Activated T-helper 1 cell treated with Interleukin-2 at 50 U/mL for 16 hours (primary cell): Measurements from ENCODE around the gene RILPL1.
"Not testable (repeated sequence)": the region's sequence is repeated elsewhere in the genome, so short reads cannot be mapped to it uniquely, and the experiment has no call there.

Experiments used
- DNase-seq: peaks from one replicate; pipeline ENCODE4 v3.0.0-alpha.2; 2020; ENCODE audit warnings: low read depth

The RILPL1 gene

DNA sequence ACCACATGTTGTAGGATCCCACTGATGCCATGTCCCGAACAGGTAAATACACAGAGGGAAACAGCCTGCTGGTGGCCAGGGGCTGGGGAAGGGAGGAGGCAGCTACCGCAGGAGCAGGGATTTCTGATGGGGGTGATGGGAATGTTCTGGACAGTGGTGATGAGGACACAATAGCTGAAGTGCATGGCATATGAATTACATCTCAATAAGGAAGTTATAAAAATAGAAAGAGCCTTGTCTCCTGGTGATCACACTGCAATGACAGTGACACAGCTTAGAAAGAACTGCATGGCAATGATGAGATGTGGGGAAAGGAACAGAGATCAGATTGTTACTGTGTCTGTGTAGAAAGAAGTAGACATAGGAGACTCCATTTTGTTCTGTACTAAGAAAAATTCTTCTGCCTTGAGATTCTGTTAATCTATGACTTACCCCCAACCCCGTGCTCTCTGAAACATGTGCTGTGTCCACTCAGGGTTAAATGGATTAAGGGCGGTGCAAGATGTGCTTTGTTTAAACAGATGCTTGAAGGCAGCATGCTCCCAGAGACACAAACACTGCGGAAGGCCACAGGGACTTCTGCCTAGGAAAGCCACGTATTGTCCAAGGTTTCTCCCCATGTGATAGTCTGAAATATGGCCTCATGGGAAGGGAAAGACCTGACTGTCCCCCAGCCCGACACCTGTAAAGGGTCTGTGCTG is 41.0 kb downstream of the RILPL1 start:
- not testable (repeated sequence) for DNase-seq

DNA sequence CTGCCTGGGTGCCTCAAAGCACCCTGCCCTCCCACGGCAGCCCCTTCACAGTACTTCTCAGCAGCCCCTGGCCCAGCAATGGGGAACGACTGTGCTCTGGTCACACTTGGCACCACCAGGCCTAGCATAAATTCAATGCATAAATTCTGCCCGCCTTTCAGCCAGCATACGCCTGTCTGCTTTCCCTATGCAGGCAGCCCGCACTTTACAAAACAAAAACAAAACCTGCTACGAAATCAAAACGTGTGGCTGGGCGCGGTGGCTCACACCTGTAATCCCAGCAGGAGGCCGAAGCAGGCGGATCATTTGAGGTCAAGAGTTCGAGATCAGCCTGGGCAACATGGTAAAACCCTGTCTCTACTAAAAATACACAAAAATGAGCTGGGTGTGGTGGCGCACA is 42.0 kb downstream of the RILPL1 start:
- no peak for DNase-seq

DNA sequence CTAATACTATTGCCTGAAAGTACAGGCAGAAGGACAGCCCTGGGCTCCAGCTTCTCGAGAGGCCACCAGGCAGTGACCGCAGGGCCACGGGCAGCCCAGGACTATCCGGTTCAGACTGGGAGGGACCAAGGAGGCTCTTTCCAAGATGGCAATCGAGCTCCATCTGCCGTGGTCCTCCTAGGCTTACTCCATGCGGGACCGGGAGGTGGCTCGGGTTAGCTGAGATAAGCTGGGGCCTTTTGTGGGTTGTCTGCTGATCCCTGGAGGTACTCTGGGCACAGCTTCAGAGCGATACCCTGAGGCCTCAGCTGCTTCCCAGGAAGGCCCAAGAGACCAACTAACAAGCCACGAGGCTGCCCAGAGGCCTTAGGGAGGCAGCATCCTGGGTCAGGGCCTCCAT is 42.5 kb downstream of the RILPL1 start:
- DNase-seq: no peak

DNA sequence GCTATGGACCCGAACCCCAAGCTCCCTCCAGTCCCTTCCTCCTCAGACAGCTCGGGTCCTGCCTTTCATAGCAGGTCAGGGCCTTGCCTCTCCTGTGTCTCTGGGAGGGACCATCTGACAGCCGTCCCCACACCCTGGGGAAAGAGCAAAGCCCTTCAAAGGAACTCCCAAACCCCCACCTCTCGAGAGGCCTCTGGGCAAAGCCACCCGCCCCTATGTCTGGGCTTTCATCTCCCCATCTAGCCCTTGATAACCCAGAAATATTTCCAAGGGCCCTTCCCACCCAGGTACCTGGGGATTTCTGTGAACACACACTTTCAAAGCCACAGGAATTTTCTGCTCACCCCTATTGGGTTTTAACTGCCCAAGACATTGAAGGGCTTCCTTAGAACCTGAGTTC is 43.4 kb downstream of the RILPL1 start:
- DNase-seq: no peak

DNA sequence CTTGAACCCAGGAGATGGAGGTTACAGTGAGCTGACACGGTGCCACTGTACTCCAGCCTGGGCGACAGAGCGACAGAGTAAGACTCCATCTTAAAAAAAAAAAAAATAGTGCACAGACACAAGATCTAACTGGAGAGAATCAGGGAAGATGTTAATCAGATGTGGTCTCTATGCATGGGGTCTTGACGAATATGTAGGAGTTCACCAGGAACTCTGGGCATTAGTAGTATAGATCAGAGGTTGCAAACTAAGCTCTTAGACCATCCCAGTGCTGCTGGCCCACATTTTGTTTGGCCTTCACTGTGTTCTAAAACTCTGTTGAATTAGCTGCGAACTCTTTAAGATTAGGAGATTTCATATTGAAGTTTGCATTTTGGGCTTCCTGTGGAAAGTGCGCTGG is 43.9 kb downstream of the RILPL1 start:
- DNase-seq: no peak

DNA sequence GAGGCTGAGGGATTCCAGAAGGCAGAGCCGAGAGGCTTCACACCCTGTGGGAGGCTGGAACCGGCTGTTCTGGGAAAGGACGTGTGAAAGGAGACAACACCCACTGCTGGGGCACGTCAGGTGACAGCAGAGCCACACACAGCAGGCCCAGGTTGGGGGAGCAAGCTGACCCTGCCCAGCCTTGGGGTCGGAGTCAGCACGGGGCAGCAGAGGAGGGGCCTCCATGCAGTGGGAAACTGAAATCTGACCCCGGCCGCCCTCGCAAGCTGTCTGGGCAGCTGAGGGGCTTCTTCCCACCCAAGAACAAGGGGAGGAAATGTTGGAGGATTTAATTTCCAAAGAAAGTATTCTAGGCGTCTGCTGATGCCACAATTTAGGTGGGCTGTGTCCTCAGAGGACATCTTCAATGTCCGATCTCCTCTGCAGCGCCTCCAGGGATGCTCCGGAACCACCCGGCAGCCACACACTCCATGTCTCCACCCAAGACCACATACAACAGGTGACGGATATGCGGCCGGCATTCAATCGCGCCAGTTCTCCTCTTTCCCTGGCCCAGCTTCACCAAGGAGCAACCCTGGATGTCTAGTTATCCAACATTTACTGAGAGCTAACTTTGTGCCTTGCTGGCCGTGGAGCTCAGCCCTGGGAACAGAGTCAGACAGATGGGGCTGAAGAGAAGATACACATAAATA is 44.8 kb downstream of the RILPL1 start:
- DNase-seq: no peak

DNA sequence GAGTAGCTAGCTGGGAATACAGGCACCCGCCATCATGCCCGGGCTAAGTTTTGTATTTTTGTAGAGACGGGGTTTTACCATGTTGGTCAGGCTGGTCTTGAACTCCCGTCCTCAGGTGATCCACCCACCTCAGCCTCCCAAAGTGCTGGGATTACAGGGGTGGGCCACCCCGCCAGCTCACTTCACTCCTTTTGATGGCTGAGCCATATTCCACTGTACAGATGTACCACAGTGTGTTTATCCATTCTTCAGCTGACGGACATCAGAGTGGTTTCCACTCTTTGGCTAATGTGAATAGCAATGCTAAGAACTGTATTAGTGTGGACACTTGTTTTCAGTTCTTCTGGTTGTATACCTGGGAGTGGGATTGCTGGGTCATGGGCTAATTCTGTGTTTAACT is 46.1 kb downstream of the RILPL1 start:
- no peak for DNase-seq

DNA sequence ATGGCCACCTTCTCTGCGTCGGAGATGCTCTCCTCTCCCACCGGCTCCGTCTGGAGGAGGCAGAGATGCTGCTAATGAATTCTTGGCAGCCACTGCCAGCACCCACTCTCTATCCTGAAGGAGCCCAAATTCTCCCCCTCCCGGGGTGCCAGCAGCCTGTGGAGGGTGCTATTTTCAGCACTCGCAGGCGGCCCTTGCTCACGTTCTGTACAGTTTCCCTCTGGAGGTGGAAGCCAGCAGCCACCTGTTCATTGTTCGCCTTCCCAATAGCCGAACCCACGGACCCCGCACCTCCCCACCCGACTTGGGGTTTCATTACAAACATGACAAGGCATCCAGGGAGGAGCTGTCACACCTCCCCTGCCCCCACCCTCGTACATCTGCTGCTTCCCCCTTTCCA is 47.8 kb downstream of the RILPL1 start:
- no peak for DNase-seq

DNA sequence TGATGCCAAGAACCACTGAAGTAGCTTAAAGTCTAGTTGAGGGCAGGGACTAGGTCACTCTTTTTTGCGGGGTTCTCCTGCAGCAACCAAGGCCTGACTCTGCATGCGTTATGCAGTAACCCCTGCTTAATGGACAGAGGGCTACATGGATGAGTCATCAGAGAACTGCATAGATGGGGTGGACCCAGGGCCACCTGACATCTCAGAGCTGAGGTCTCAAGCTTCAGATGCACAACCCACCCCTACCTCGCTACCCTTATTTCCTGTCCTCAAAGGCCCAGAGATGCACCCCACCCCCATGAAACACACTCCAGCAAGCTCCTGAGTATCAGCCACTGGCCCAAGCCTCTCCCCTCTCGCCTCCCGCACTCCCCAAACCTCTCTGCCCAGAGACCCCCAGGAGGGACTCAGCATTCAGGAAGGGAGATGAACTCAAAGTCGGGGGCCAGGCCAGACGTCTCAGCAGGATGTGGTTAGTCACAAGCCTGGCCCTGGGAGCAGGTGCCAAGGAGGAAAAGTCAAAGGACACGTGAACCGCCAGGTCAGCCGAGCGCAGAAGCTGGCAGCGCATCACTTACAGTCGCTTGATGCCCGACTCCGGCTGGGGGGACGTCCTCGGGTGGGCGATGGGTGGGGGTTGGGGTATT is 49.8 kb downstream of the RILPL1 start:
- no peak for DNase-seq

DNA sequence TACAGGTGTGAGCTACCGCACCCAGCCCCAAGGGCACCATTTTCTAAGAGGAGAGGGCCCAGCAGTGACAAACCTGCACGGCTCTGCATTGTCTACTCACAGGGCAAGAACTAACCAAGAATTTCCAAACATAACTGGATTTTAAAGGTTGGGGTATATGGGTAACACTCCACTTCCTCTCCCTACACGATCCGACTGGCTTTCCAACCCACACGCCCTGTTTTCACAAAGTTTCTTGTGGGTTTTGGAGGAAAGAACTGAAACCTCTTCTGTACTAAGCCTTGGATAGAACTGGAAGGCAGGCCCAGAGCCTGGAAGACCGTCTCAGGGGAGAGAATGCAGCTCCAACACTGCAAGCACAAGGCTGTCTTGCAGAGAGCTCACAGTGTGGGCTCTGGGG is 50.6 kb downstream of the RILPL1 start:
- no peak for DNase-seq

DNA sequence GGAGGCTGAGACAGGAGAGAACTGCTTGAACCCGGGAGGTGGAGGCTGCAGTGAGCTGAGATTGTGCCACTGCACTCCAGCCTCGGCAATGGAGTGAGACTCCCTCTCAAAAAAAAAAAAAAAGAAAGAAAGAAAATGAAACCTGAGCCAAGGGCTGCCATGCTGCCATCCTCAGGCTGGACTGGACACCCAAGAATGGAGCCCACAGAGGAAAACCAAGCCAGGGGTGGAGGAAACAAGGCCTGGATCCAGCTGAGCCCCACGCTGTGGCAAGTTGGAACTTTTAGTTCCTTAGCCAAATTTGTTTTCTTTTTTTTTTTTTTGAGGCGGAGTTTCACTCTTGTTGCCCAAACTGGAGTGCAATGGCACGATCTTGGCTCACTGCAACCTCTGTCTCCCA is 52.3 kb downstream of the RILPL1 start:
- DNase-seq: not testable (repeated sequence)

DNA sequence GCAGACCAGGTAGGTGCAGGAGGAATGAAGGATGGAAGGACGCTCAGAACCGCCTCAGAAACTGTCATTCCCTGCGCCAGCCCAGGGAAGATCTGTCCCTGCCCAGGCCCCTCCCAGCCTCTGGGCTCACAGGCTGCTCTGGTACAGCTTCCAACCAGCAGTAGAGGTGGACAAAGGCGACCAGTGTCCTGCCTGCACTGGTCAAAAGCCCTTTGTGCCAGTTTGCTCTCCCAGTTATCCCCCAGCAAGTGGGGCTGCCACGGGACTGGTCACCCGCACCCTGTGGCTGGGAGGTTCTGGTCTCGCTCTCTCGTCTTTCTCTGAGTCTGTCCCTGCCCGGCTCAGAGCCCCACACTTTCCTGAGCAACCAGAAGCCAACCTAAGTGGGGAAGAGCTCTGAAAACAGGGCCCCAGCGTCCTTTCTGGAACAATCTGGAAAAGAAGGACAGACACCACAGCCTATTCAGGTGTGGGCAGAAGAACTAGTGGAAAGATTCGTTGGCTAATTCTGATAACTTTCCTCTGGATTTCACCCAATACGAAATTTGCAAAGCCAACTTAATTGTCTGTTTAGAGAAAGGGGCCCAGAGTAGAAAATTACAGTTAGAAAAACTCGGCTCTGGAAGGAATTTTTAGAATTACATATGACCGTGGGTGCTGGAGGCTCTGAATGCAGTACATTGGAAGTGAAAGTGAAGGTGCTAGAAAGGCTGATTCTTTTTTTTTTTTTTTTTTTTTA is 53.9 kb downstream of the RILPL1 start:
- no peak for DNase-seq

DNA sequence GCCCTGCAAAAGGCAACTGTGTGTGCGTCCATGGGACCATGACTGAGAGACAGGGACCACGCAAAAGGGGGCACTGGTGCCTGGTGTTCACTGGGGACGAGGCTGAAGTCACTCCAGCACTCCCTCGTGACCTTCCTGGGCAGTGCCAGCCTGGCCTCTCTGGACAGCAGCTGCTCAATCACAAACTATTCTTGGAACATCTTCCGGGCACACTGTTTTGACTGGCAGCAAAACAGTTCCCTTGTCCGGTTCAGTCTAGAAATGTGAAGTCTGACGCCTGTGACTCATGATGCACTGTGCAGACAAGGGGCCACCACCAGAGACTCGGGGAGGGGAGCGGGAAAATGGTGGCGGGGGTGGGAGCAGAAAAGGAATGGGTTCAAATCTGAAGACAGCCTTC is 54.8 kb downstream of the RILPL1 start:
- no peak for DNase-seq

DNA sequence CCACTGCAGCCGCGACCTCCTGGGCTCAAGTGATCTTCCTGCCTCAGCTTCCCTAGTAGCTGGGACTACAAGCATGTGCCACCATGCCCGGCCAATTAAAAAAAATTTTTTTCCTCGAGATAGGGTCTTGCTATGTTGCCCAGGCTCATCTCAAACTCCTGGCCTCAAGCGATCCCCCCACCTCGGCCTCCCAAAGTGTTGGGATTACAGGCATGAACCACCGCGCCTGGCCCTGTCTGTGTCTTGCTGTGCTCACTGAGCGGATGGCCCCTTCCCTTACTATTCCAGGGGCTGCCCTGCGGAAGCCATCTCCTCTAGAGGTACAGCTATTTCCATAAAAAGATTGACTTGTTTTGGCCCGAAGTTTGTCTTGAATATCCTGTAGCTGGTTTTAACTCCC is 55.5 kb downstream of the RILPL1 start:
- no peak for DNase-seq

DNA sequence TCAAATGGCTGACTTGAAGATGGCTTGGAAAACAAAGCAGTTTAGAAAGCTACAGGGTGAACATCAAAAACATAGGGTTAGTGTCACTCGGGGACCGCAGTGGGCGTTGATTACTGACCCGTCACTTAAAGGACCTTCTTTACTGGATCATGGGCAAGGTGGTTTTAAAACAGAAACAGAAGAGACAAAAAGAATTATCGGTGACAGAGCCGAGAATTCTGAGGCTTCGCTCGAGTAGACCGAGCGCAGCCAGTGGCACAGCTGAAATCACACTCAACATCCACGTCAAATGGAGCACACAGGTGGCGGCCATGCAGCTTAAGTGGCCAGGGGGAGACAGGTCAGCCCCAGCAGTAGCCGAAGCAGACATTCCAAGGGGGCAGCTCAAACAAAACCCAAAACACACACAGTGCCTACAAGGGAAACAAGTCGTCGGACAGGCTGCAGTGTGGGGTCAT is 58.2 kb downstream of the RILPL1 start:
- no peak for DNase-seq

DNA sequence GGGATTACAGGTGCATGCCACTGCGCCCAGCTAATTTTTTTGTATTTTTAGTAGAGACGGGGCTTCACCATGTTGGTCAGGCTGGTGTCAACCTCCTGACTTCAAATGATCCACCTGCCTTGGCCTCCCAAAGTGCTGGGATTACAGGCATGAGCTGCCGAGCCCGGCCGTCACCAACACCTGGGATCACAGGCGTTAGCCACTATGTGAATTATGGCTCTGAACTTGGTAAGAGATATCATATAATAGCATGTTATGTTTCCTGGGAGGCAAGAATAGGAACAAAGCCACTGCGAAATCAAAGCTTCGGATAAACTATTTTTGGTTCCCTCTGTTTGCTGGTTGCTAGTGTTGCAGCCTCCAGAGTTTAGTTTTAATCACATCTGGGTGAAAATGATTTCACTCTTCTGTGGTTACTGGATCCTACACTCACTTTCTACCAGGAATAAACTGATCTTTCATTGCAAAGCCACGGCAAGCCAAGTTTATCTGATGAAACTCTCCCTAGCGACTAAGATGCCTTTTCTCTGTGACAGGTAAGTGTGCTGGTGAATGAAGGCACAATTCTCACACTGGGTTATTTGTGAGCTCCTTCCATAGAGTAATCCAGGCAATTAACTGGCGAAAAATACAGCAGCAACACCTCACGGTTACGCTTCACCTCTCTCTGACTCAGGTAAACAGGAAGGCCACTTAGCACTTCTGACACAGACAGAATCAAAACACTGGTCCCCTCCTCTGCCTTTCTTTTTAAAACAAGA is 58.9 kb downstream of the RILPL1 start:
- DNase-seq: no peak

DNA sequence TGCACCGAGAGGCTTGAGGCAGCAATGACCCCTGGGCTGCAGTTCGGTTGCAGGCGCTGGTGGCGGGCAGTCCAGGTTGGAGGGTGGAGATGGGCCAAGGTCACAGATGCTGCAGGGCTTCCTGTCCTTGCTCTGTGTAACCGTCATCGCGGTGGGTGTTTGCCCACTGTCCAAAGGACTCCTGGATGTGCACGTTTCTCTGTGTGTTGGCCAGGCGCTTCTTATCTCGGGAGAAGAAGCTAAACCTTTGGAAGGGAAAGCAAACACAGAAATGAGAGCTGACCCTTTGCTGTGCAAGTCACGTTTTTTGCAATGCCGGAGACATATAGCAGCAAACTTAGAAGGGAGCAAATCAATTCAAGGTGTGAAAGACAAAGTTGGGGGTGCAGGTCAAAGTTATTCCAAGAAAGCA is 61.1 kb downstream of the RILPL1 start:
- DNase-seq: no peak

DNA sequence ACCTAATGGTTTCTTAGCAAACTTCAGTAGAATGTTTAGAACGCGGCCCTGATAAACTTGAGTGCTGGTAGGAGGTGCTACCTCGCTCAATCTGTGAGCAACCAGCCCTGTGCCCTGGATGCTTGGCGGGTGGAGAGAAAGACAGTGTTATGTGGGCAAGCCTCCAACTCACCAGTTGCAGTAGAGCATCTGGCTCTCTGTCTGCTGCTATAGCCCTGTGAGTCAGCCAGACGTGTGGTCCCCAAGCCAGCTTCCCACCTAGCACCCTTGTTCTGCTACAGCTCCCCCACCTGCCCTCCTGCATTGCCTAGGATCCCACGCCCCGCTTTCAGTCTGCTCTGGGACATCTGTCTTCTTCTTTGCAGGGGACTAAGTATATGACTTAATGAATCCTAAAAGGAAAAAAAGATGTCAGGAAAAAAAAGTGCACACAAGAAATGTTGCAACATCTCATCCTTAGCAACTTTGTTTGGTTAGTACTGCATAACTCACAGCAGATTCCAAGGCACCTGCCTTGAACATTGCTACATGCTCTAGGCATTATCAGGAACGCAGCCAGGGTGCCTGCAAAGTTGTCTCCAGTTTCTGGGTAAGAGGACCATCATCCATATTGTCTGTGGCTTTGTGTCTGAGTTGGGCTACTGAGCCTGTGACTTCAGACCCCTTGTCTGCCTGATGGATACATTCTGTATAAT is 62.0 kb downstream of the RILPL1 start:
- no peak for DNase-seq

DNA sequence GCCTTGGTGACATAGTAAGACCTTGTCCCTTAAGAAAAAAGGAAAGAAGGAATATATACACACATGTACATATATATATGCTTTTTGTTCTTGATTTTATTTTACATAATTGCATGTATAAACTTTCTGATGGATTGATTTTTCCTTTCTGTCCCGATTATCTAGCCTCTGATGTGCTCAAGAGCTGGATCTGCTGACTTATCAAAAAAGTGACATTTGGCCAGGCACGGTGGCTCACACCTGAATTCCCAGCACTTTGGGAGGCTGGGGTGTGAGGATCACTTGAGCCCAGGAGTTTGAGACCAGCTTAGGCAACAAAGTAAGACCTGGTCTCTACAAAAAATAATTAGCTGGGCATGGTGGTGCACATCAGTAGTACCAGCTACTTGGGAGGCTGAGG is 63.5 kb downstream of the RILPL1 start:
- no peak for DNase-seq

DNA sequence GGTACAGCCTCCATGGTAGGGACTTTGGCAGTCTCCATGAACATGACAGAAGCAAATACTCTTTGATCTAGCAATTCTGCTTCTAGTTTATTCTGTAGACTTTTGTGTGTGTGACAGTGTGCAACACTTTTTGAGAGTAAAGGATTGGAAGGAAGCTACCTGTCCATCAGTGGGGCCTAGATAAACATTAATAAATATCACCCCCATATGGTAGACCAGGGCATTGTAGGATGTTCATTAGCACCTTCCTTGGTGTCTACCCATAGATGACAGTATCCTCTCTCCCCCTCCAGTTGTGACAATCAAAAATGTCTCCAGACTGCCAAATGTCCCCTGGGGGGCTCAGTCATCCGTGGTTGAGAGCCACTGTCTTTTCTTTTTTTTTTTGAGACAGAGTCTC is 64.7 kb downstream of the RILPL1 start:
- DNase-seq: no peak

DNA sequence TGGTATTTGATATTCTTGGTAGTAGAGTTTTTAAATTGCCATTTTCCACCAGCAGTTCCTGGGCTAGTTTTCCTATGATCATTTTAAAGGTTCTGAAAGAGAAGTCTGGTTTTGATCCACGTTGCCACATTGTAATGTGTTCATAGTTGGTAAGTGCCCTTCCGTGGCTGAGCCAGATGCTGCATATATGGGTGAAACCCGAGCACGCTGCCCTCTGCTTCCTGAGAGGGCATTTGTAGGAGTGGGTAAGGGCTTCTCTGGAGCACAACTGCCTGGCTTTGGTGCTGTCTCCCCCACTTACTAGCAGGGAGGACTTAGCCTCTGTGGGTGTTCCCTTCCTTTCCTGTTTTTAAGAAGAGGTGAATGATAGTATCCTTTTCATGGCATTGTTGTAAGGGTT is 68.4 kb downstream of the RILPL1 start:
- DNase-seq: no peak
